Neuronal stem cell (in vitro differentiated cells): ENCODE results near the gene ADH4.

Experiments used
- DNase-seq: peaks from one replicate; pipeline ENCODE4 v3.0.0-alpha.2; 2013; ENCODE audit warnings: low spot score
- H2AFZ ChIP-seq: one replicate; pipeline ENCODE4 v1.6.1; 2013; ENCODE audit warnings: mild to moderate bottlenecking, low read length, inconsistent platforms
- H2AK5ac ChIP-seq: 2 replicates; pipeline ENCODE4 v1.6.1; 2013; ENCODE audit warnings: low read depth, mild to moderate bottlenecking, inconsistent platforms, low read length, moderate library complexity, mixed read lengths
- H2BK120ac ChIP-seq: 2 replicates; pipeline ENCODE4 v1.6.1; 2013; ENCODE audit warnings: low read depth, mild to moderate bottlenecking, inconsistent platforms, low read length, moderate library complexity, mixed read lengths
- H2BK12ac ChIP-seq: one replicate; pipeline ENCODE4 v1.6.1; 2013; ENCODE audit warnings: low read length, inconsistent platforms
- H2BK15ac ChIP-seq: 2 replicates; pipeline ENCODE4 v1.6.1; 2013; ENCODE audit warnings: mild to moderate bottlenecking, low read length, inconsistent platforms, mixed read lengths
- H2BK5ac ChIP-seq: one replicate; pipeline ENCODE4 v1.6.1; 2013; ENCODE audit warnings: inconsistent platforms, mild to moderate bottlenecking, low read length, moderate library complexity
- H3K14ac ChIP-seq: one replicate; pipeline ENCODE4 v1.6.1; 2013; ENCODE audit warnings: low read length, inconsistent platforms
- H3K18ac ChIP-seq: 2 replicates; pipeline ENCODE4 v1.6.1; 2013; ENCODE audit warnings: low read length, inconsistent platforms
- H3K23ac ChIP-seq: 2 replicates; pipeline ENCODE4 v1.6.1; 2013; ENCODE audit warnings: low read depth, mild to moderate bottlenecking, mixed read lengths, low read length, inconsistent platforms; ENCODE audit not compliant: poor library complexity
- H3K27ac ChIP-seq: replicated peaks from 3 replicates; pipeline ENCODE4 v1.5.1; 2013; ENCODE audit warnings: low read length, inconsistent platforms
- H3K27me3 ChIP-seq, 3 experiments: 2 replicates each; pipeline ENCODE4 v1.6.1; 2013; ENCODE audit warnings: low read length in 3 of 3, mild to moderate bottlenecking in 2 of 3, inconsistent platforms in 1 of 3, low read depth in 1 of 3, mixed read lengths in 1 of 3, moderate library complexity in 1 of 3; ENCODE audit not compliant: control insufficient read depth in 3 of 3, insufficient read depth in 3 of 3
- H3K36me3 ChIP-seq, 2 donors: replicated peaks in 1 of 2; 2 replicates each; pipeline ENCODE4 v1.6.1; 2013; ENCODE audit warnings: low read length in 2 of 2; ENCODE audit not compliant: control insufficient read depth in 2 of 2, insufficient read depth in 2 of 2
- H3K4ac ChIP-seq: 2 replicates; pipeline ENCODE4 v1.6.1; 2013; ENCODE audit warnings: inconsistent platforms, mild to moderate bottlenecking, low read length, moderate library complexity
- H3K4me1 ChIP-seq, 2 donors: 1 replicate in 1 of 2; 2 replicates in 1 of 2; pipeline ENCODE4 v1.6.1; 2013; ENCODE audit warnings: low read length in 2 of 2, low read depth in 1 of 2; ENCODE audit not compliant: control insufficient read depth in 2 of 2, insufficient read depth in 1 of 2
- H3K4me2 ChIP-seq: one replicate; pipeline ENCODE4 v1.6.1; 2013; ENCODE audit warnings: mild to moderate bottlenecking, low read length, inconsistent platforms; ENCODE audit not compliant: insufficient read depth, poor library complexity, severe bottlenecking
- H3K4me3 ChIP-seq, 2 donors: 2 replicates each; pipeline ENCODE4 v1.5.1; 2013; ENCODE audit warnings: low read length in 2 of 2, mild to moderate bottlenecking in 2 of 2, inconsistent platforms in 1 of 2, moderate library complexity in 1 of 2
- H3K79me1 ChIP-seq: one replicate; pipeline ENCODE4 v1.6.1; 2013; ENCODE audit warnings: low read depth, mild to moderate bottlenecking, inconsistent platforms, low read length, moderate library complexity
- H3K9ac ChIP-seq: one replicate; pipeline ENCODE4 v1.6.1; 2013; ENCODE audit warnings: mild to moderate bottlenecking, low read depth, low read length, inconsistent platforms; ENCODE audit not compliant: poor library complexity
- H3K9me3 ChIP-seq, 2 donors: replicated peaks in 1 of 2; 2 replicates each; pipeline versions ENCODE3 to v1.6.1; 2013; ENCODE audit warnings: low read length in 2 of 2, mild to moderate bottlenecking in 2 of 2, inconsistent platforms in 1 of 2, low read depth in 1 of 2, mixed read lengths in 1 of 2, moderate library complexity in 1 of 2; ENCODE audit not compliant: control insufficient read depth in 2 of 2, insufficient read depth in 1 of 2
- H4K8ac ChIP-seq: one replicate; pipeline ENCODE4 v1.6.1; 2013; ENCODE audit warnings: low read depth, mild to moderate bottlenecking, inconsistent platforms, low read length, moderate library complexity
- H4K91ac ChIP-seq: one replicate; pipeline ENCODE4 v1.6.1; 2013; ENCODE audit warnings: low read length, low read depth, mild to moderate bottlenecking, inconsistent platforms; ENCODE audit not compliant: poor library complexity
- WGBS, 2 donors: extraction: QIAGEN DNeasy Blood & Tissue Kit; methylation state at CpG; one replicate each; pipeline ENCODE4 v1.1.7; 2013; ENCODE audit warnings: missing lambda C conversion rate in 2 of 2, mixed read lengths in 1 of 2; ENCODE audit not compliant: insufficient read length in 2 of 2, insufficient replicate concordance in 1 of 2; ENCODE audit errors: extremely low coverage in 2 of 2; 5-methylcytosine and 5-hydroxymethylcytosine counted together

Gene ADH4

GRCh38 chr4:99076292-99076976 lies 67.7 kb downstream of the ADH4 start:
- no peak overlapping the region for H3K4me3 ChIP-seq
- H3K27ac ChIP-seq: no peak overlapping the region
- no peak overlapping the region for H3K23ac ChIP-seq
- no CpG with 5 or more reads among the region's 5 CpGs for WGBS, 2 donors
- no peak overlapping the region for H2AFZ ChIP-seq
- no peak overlapping the region for H2BK15ac ChIP-seq
- no peak overlapping the region for H2BK5ac ChIP-seq
- no peak overlapping the region for H3K14ac ChIP-seq
- peaks cover 34 to 99% of the 10 kb centered on the region in 2 donors for H3K36me3 ChIP-seq
- H2BK120ac ChIP-seq: no peak overlapping the region
- H3K4me2 ChIP-seq: no peak overlapping the region
- H2BK12ac ChIP-seq: no peak overlapping the region
- no peak overlapping the region for H4K8ac ChIP-seq
- no peak overlapping the region for H3K4ac ChIP-seq
- H3K27me3 ChIP-seq: no peaks in the 10 kb centered on the region
- no peak for DNase-seq
- H3K9ac ChIP-seq: no peak overlapping the region
- H3K4me1 ChIP-seq: no peaks in the 10 kb centered on the region
- H3K18ac ChIP-seq: no peak overlapping the region
- H2AK5ac ChIP-seq: no peak overlapping the region
- no peaks in the 10 kb centered on the region for H3K9me3 ChIP-seq
- H4K91ac ChIP-seq: no peak overlapping the region
- H3K79me1 ChIP-seq: no peaks in the 10 kb centered on the region

- Histone ChIP-seq H3K18ac (no peak overlapping the region), H3K9ac (no peak overlapping the region), H4K91ac (no peak overlapping the region), H3K9me3 (no peaks in the 10 kb centered on the region), H3K4me3 (no peak overlapping the region), H2AK5ac (no peak overlapping the region), H2AFZ (no peak overlapping the region), H3K27me3 (no peaks in the 10 kb centered on the region), H3K79me1 (no peaks in the 10 kb centered on the region), H3K27ac (no peak overlapping the region), H3K4ac (no peak overlapping the region), H3K14ac (no peak overlapping the region), H2BK15ac (no peak overlapping the region), H4K8ac (no peak overlapping the region), H2BK5ac (no peak overlapping the region), H2BK12ac (no peak overlapping the region), H3K23ac (no peak overlapping the region), H2BK120ac (no peak overlapping the region), H3K4me1 (no peaks in the 10 kb centered on the region), H3K4me2 (no peak overlapping the region), H3K36me3 (peaks cover 25 to 99% of the 10 kb centered on the region in 2 donors)
- DNase-seq: no peak
- WGBS, 2 donors: no CpG with 5 or more reads among the region's 7 CpGs
Measured at GRCh38 chr4:99074816-99075215, 69.3 kb downstream of the ADH4 start.
